Lower lobe of right lung (tissue), 2 donors: ENCODE data around the gene DAZAP1. TPM values are rescaled to one million over a fixed set of nuclear protein-coding genes. Genes with fewer than 3 reads are reported as not detected.
"Not testable (repeated sequence)": the region's sequence is repeated elsewhere in the genome, so short reads cannot be mapped to it uniquely, and the experiment has no call there.

ENCODE experiments used
- ATAC-seq, 2 donors: fragments of 200-7000 bp; cut with Tn5 transposase; one replicate each; pipeline ENCODE4 v1.9.1; 2020 to 2022; ENCODE audit warnings: mild to moderate bottlenecking in 2 of 2, moderate library complexity in 2 of 2
- DNase-seq: peaks from one replicate; pipeline ENCODE4 v3.0.0-alpha.2; 2020
- H3K27ac ChIP-seq: fragments of 200-600 bp; one replicate; pipeline ENCODE4 v1.8.0; 2022
- H3K27me3 ChIP-seq: fragments of 200-600 bp; one replicate; pipeline ENCODE4 v1.8.0; 2022; ENCODE audit warnings: low read depth
- H3K36me3 ChIP-seq: fragments of 200-600 bp; one replicate; pipeline ENCODE4 v1.8.0; 2022; ENCODE audit warnings: mild to moderate bottlenecking
- H3K4me1 ChIP-seq: fragments of 200-600 bp; one replicate; pipeline ENCODE4 v1.8.0; 2022
- H3K4me3 ChIP-seq: fragments of 200-600 bp; one replicate; pipeline ENCODE4 v1.8.0; 2022; ENCODE audit warnings: mild to moderate bottlenecking
- H3K9me3 ChIP-seq: fragments of 200-600 bp; one replicate; pipeline ENCODE4 v1.8.0; 2022
- intact Hi-C: fragments of 100-400 bp; cut with DNase I; formaldehyde crosslinking; loops from one replicate; pipeline ENCODE4 v1.11.0; 2022
- total RNA-seq: library from RNA; stranded (reverse); fragmentation: NEBNext Ultra II Directional; extraction: Animal tissue kit (Norgen Biotek cat#: 25700); gene quantifications from one replicate; pipeline ENCODE4 v1.2.1, GENCODE V29; 2021
- TF ChIP-seq, protein P1 (sequence below): fragments of 200-600 bp; IDR thresholded peaks from one replicate; pipeline ENCODE4 v1.8.0; 2022; ENCODE audit warnings: antibody characterized with exemption, mild to moderate bottlenecking
- donor health status: DM: no; HTN: yes; CAD: no; lungs with severe emphysema.

DAZAP1 gene
- total RNA-seq, 1 donor from 2014 or later, result 89.4 TPM

GRCh38 chr19:1475751-1476437, 68.5 kb downstream of the DAZAP1 start:
- TF ChIP-seq, protein P1, sequence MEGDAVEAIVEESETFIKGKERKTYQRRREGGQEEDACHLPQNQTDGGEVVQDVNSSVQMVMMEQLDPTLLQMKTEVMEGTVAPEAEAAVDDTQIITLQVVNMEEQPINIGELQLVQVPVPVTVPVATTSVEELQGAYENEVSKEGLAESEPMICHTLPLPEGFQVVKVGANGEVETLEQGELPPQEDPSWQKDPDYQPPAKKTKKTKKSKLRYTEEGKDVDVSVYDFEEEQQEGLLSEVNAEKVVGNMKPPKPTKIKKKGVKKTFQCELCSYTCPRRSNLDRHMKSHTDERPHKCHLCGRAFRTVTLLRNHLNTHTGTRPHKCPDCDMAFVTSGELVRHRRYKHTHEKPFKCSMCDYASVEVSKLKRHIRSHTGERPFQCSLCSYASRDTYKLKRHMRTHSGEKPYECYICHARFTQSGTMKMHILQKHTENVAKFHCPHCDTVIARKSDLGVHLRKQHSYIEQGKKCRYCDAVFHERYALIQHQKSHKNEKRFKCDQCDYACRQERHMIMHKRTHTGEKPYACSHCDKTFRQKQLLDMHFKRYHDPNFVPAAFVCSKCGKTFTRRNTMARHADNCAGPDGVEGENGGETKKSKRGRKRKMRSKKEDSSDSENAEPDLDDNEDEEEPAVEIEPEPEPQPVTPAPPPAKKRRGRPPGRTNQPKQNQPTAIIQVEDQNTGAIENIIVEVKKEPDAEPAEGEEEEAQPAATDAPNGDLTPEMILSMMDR, result no peak
- Histone ChIP-seq H3K9me3 (no peaks in the 10 kb centered on the region), H3K4me1 (peaks cover 34% of the 10 kb centered on the region), H3K27ac (no peak overlapping the region), H3K27me3 (peaks cover 27% of the 10 kb centered on the region), H3K36me3 (peaks cover 22% of the 10 kb centered on the region), H3K4me3 (no peak overlapping the region)
- intact Hi-C loops, result no loop called here
- DNase-seq, result no peak
- no peak for ATAC-seq

GRCh38 chr19:1477056-1477455, 69.7 kb downstream of the DAZAP1 start:
- DNase-seq, ATAC-seq, H3K27ac ChIP-seq, H3K9me3 ChIP-seq, H3K4me3 ChIP-seq, intact Hi-C loops: not testable (repeated sequence)
- peaks cover 22% of the 10 kb centered on the region for H3K36me3 ChIP-seq
- H3K27me3 ChIP-seq, result peaks cover 15% of the 10 kb centered on the region
- peaks cover 24% of the 10 kb centered on the region for H3K4me1 ChIP-seq

DNA sequence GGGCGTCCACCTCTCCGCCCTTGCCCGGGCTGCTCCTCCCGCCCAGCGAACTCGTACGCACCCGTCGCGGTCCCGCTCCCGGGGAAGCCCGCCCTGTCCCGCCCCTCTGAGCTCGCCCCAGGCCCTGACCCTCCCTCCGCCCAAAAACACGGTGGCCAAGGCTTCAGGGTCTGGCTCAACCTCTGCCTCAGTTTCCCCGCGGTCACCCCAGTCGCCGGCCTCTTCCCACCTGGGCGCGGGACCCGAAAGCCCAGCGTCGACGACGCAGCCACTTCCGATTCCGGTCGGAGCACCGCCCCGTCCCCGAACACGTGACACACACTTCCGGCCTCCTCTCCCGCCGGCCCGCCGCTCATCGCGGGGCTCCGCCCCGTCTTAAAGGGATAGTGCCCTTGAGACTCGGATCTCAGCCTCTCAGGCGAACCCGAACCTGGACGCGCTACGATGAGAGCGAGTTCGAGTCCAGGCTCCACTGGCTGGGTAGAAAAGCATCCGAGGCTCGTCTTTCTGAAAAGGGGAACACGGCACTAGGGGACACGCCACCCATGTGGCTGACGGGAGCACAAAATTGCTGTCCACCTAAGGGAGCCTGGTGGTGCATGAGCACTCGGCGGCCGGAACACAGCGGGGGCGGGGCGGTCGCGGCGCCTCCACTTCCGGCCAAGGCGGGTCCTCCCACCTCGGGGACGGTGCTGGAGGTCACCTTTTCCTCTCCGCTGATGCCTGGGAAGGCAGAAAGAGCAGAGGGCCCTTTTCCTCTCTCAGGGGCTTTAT, 71.7 kb downstream of the DAZAP1 start, which contains the start of gene C19orf25:
C19orf25 (minus strand) TSS at position 282 of the 774 bp plus-strand sequence. CDS start 312 bp downstream, outside the sequence.
- DNase-seq, result peak; percentile 97
- ATAC-seq, result peak; percentile 96 to 98
- no peaks in the 10 kb centered on the region for H3K9me3 ChIP-seq
- H3K36me3 ChIP-seq, result peaks cover 21% of the 10 kb centered on the region
- intact Hi-C loops, result no loop called here
- H3K4me1 ChIP-seq, result peaks cover 15% of the 10 kb centered on the region
- H3K27ac ChIP-seq, result peak within 1 kb of the TSS; percentile 85
- TF ChIP-seq, protein P1, result no peak
- peak within 1 kb of the TSS; percentile 88 for H3K4me3 ChIP-seq
- H3K27me3 ChIP-seq, result no peaks in the 10 kb centered on the region

- DNase-seq (no peak), ATAC-seq (no peak)
- no peak overlapping the region for H3K4me3 ChIP-seq
- TF ChIP-seq, protein P1, result no peak
- H3K4me1 ChIP-seq, result peaks cover 15% of the 10 kb centered on the region
- intact Hi-C loops, result no loop called here
- no peak overlapping the region for H3K27ac ChIP-seq
- H3K9me3 ChIP-seq, result no peaks in the 10 kb centered on the region
- no peaks in the 10 kb centered on the region for H3K27me3 ChIP-seq
- H3K36me3 ChIP-seq, result no peaks in the 10 kb centered on the region
Observed at GRCh38 chr19:1481224-1481892, 74.0 kb downstream of the DAZAP1 start.

DNA sequence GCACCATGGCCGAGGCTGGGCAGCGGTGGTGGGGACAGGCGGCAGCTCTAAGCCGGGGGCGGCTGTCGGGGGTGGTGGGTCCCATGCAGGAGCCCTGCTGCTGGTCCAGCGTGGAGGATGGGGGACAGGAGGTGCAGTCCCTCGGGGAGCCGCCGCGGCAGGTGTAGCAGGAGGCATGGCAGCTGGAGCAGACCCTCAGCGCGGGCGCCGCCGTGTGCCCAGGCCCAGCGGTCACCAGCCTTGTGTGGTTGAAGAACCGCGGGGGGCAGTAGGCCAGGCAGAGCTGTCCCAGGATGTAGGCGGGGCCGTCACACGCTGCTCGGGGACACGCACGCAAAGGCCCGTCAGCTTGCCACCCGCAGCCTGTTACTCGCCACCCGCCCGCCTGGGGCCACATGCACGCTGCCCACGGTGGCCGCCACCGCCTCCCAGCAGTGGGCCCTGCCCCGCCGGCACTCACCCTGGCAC, 74.5 kb downstream of the DAZAP1 start:
- Histone ChIP-seq H3K4me3 (no peak overlapping the region), H3K4me1 (peaks cover 15% of the 10 kb centered on the region), H3K36me3 (no peaks in the 10 kb centered on the region), H3K27ac (no peak overlapping the region), H3K27me3 (no peaks in the 10 kb centered on the region), H3K9me3 (no peaks in the 10 kb centered on the region)
- ATAC-seq, result no peak
- DNase-seq, result peak; percentile 48
- TF ChIP-seq, protein P1, result no peak
- intact Hi-C loops, result no loop called here
